Erythroblast (primary cell): ENCODE data around the gene EXOSC1.

Source experiments
- GATA1 ChIP-seq: IDR thresholded peaks from 2 replicates; pipeline ENCODE4 v1.6.1; 2011; ENCODE audit warnings: low read depth, mild to moderate bottlenecking, control low read depth, low read length, moderate library complexity
- POLR2A ChIP-seq: IDR thresholded peaks from 2 replicates; pipeline ENCODE4 v1.6.1; 2011; ENCODE audit warnings: mild to moderate bottlenecking, low read length

- TF ChIP-seq POLR2A (no peak), GATA1 (no peak)
These were observed 467 bp downstream of the EXOSC1 start for GRCh38 chr10:97445357-97445721.
